Measurements from ENCODE around the gene TTC27. TPM values are rescaled to one million over a fixed set of nuclear protein-coding genes. Genes with fewer than 3 reads are reported as not detected.

Gene TTC27
- total RNA-seq, 1 donor from 2014 or later: 44.9 TPM

DNA sequence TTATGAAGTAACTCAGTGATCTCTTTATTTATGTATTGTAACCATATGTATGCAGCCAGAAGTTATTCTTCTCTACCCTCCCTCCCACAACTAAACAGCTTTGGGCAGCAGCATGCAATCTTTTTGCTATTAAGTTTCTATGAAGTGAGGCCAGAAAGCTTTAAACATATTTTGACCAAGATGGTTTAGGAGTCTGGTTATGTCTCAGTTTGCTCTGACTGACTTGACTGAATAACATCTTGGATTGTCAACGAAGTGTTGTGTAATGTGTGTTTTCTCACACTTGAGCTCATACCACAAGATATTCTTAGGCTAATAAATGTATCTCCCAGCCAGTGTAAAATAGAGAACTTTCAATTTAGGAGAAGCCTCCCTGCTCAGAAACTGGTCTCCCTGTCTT lies 104.3 kb downstream of the TTC27 start:
- H3K27ac Mint-ChIP-seq: no peak overlapping the region
- no peaks in the 10 kb centered on the region for H3K27me3 Mint-ChIP-seq (ENCODE audit: low read depth)
- H3K36me3 Mint-ChIP-seq (ENCODE audit: low read depth): peaks cover 14% of the 10 kb centered on the region
- no peak overlapping the region for H3K4me3 Mint-ChIP-seq (ENCODE audit: low read depth)
- intact Hi-C loops (cut with micrococcal nuclease): no loop called here
- no peaks in the 10 kb centered on the region for H3K4me1 Mint-ChIP-seq (ENCODE audit: low read depth)
- DNase-seq (ENCODE audit: low spot score): no peak
- no peaks in the 10 kb centered on the region for H3K9me3 Mint-ChIP-seq

DNA sequence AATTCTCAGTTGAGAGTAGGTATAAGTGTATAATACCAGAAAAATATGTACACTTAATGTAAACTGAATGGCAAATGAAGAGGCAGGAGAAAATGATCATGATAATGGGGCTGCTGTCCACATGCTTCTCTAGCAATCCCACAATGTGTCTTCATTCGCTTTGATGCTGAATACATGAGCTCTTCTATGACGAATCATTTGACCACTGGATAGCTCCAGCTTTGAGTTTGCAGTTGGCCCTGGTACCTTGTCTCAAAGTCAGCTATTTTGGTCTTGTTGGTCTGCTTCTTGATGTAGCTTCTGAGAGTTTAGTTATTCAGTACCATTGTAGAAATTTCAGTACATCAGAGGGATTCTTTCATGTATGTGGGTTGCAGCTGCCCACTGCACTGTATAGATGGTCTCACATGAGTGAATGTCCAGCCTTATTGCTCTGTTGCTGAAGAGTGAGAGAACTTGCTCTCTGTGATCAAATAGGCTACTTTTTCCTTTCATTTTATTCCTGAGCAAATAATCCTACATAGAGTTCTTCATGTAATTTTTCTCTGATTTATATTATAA lies 105.1 kb downstream of the TTC27 start:
- Mint-ChIP-seq H3K4me3 (ENCODE audit: low read depth) (no peak overlapping the region), H3K27me3 (ENCODE audit: low read depth) (no peaks in the 10 kb centered on the region), H3K27ac (no peak overlapping the region), H3K4me1 (ENCODE audit: low read depth) (no peaks in the 10 kb centered on the region), H3K9me3 (no peaks in the 10 kb centered on the region), H3K36me3 (ENCODE audit: low read depth) (peaks cover 19% of the 10 kb centered on the region)
- DNase-seq (ENCODE audit: low spot score): no peak
- intact Hi-C loops (cut with micrococcal nuclease): no loop called here

DNA sequence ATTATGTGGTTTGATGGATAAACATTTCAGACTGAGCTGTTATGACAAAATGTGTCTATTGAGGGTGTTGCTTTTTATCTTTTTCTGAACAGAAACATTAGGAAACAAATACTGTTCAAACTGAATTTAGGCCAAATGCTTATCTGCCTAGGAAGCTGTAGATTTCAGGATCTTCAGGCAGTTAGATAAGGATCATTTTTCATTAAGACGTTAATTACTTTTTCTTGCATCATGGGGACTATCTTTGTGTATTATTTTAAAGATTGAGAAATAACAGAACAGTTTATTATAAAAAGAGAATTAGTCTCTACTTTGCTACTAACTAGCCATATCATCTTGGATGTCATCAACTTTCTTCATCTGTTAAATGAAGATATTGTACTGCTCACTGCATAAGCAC lies 107.5 kb downstream of the TTC27 start:
- peaks cover 17% of the 10 kb centered on the region for H3K36me3 Mint-ChIP-seq (ENCODE audit: low read depth)
- H3K9me3 Mint-ChIP-seq: no peaks in the 10 kb centered on the region
- H3K27me3 Mint-ChIP-seq (ENCODE audit: low read depth): no peaks in the 10 kb centered on the region
- no peak overlapping the region for H3K4me3 Mint-ChIP-seq (ENCODE audit: low read depth)
- DNase-seq (ENCODE audit: low spot score): no peak
- intact Hi-C loops (cut with micrococcal nuclease): no loop called here
- H3K27ac Mint-ChIP-seq: no peak overlapping the region
- no peaks in the 10 kb centered on the region for H3K4me1 Mint-ChIP-seq (ENCODE audit: low read depth)

DNA sequence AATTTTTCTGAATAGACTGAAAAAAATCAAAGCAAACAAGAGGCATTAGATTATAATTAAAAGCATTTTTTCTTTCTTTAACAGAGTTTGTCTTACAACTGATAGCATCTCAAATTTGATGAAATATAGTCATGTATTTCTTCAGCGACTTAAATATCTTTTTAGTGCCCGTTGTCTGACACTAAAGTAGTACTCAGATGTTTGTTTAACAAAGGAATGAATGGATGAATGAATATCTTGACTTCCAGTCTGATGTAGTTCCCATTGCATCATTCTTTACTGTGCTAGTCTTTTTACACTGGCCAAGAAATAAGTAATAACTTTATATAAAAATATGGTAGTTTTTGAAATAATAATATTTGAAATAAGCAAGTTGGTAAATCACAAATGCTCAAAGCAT lies 111.1 kb downstream of the TTC27 start:
- no peak for DNase-seq (ENCODE audit: low spot score)
- Mint-ChIP-seq H3K4me3 (ENCODE audit: low read depth) (no peak overlapping the region), H3K27ac (no peak overlapping the region), H3K36me3 (ENCODE audit: low read depth) (peaks cover 32% of the 10 kb centered on the region), H3K27me3 (ENCODE audit: low read depth) (no peaks in the 10 kb centered on the region), H3K4me1 (ENCODE audit: low read depth) (no peaks in the 10 kb centered on the region), H3K9me3 (no peaks in the 10 kb centered on the region)
- intact Hi-C loops (cut with micrococcal nuclease): no loop called here

DNA sequence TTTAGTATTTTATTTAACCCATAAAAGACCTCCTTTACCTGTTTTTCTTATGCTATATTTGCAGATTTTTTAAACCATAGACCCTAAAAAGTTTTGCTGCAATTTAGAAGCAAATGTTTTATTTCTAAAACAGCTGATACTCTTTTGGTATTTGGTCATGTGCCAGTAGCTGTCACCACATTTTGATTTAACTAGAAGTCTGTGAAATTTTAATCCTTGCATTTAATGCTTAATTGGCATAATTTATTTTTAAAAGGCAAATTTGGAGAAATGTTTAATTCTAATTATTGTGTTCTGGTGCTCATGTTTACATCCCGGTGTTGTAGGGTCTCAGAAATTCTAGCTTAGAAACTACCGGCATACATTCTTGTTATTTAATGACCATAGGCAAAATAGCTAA lies 111.8 kb downstream of the TTC27 start:
- H3K27me3 Mint-ChIP-seq (ENCODE audit: low read depth): no peaks in the 10 kb centered on the region
- DNase-seq (ENCODE audit: low spot score): no peak
- H3K4me3 Mint-ChIP-seq (ENCODE audit: low read depth): no peak overlapping the region
- no peak overlapping the region for H3K27ac Mint-ChIP-seq
- H3K4me1 Mint-ChIP-seq (ENCODE audit: low read depth): peaks cover 3% of the 10 kb centered on the region
- no peaks in the 10 kb centered on the region for H3K9me3 Mint-ChIP-seq
- H3K36me3 Mint-ChIP-seq (ENCODE audit: low read depth): peaks cover 37% of the 10 kb centered on the region
- intact Hi-C loops (cut with micrococcal nuclease): no loop called here

DNA sequence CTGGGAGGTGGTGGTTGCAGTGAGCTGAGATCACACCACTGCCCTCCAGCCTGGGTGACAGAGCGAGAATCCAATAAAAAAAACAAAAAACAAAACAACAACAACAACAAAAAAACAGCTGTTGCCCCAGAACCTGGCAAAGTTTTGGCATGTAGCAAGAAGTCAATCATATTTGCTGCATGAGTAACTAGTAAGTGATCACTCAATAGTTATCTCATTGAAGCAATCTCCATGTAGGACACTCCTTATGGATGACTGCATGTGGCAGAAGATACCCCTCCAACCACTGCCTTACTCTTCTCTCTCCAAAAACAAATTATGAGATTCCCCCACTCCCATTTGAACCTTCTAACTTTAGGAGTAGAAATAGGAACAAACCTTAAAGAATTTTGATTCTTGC lies 113.7 kb downstream of the TTC27 start:
- no peaks in the 10 kb centered on the region for H3K9me3 Mint-ChIP-seq
- DNase-seq (ENCODE audit: low spot score): no peak
- intact Hi-C loops (cut with micrococcal nuclease): no loop called here
- no peaks in the 10 kb centered on the region for H3K27me3 Mint-ChIP-seq (ENCODE audit: low read depth)
- no peak overlapping the region for H3K27ac Mint-ChIP-seq
- peaks cover 8% of the 10 kb centered on the region for H3K4me1 Mint-ChIP-seq (ENCODE audit: low read depth)
- no peak overlapping the region for H3K4me3 Mint-ChIP-seq (ENCODE audit: low read depth)
- peaks cover 42% of the 10 kb centered on the region for H3K36me3 Mint-ChIP-seq (ENCODE audit: low read depth)

DNA sequence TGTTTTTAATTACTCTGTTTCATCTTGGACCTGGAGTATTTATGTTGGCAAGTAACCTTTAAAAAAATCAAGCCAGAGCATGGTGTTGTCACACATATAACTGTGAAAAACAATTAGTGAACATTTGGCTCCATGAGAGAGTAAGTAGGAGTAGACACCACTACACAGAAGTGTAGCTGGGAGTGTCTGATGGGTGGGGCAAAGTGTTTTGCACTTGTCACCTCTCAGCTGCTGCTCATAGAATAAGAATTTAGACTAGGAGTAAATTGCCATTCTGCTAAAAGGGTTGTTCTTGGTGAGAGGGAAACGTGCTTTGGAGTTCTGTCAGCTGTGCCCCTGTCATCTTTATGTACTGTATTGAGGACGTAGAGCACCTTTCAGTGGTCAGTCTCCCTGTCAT lies 114.5 kb downstream of the TTC27 start:
- H3K9me3 Mint-ChIP-seq: no peaks in the 10 kb centered on the region
- peaks cover 8% of the 10 kb centered on the region for H3K4me1 Mint-ChIP-seq (ENCODE audit: low read depth)
- no peak overlapping the region for H3K4me3 Mint-ChIP-seq (ENCODE audit: low read depth)
- intact Hi-C loops (cut with micrococcal nuclease): no loop called here
- peaks cover 39% of the 10 kb centered on the region for H3K36me3 Mint-ChIP-seq (ENCODE audit: low read depth)
- H3K27me3 Mint-ChIP-seq (ENCODE audit: low read depth): no peaks in the 10 kb centered on the region
- no peak for DNase-seq (ENCODE audit: low spot score)
- no peak overlapping the region for H3K27ac Mint-ChIP-seq

DNA sequence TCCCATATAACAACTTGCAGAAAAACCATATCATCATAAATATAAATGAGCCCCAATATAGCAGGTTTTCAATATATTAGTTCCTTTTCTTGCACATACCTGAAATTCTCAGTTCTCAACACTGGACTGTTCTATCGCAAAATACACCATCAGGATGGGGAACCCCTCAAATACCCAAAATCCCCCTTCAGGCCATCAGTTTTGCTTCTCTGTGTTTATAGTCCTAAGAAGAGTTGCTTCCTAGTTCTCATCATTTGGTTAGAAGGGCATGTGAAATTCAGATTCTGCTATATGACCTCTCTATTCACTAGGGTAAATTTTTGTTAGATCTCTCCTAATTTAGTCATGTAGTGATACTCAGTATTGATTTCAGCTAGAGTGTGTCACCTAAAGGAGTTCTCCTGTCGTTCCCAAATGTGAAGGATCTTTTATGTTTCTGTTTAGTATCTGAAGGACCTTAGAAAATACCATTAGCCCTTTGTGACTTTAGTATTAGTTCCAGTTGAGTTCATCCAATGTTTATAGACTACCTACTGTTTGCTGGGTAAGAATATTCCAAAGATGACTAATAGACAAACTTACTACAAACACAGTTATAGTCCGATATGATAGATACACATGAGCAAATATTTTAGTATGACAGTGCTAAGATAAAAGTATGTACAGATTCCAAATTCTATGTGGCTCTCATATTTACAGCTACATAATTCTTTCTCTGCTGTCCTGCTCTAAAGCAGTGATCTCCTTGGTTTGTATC lies 115.8 kb downstream of the TTC27 start:
- H3K36me3 Mint-ChIP-seq (ENCODE audit: low read depth): peaks cover 39% of the 10 kb centered on the region
- no peaks in the 10 kb centered on the region for H3K9me3 Mint-ChIP-seq
- no peak for DNase-seq (ENCODE audit: low spot score)

DNA sequence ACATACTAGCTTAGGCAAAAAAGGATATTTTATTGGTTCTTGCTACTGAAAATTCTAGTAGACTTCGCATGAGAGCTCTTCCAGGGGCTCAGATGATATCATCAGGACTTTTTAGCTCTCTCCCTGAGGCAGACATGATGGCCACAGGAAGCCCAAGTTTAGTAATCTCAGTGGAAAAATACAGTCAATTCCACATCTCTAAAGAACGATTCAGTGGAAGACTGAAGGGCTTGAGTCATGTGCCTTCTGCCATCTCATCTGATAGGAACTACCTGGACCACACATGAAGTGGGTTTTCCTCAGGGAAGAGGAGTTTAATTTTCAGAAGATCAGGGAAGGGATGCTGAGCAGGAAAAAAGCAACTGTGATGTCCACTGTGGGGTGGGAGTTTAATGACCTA lies 117.3 kb downstream of the TTC27 start:
- no peak overlapping the region for H3K27ac Mint-ChIP-seq
- H3K4me3 Mint-ChIP-seq (ENCODE audit: low read depth): no peak overlapping the region
- peaks cover 8% of the 10 kb centered on the region for H3K4me1 Mint-ChIP-seq (ENCODE audit: low read depth)
- no peak for DNase-seq (ENCODE audit: low spot score)
- intact Hi-C loops (cut with micrococcal nuclease): no loop called here
- H3K36me3 Mint-ChIP-seq (ENCODE audit: low read depth): peaks cover 52% of the 10 kb centered on the region
- no peaks in the 10 kb centered on the region for H3K27me3 Mint-ChIP-seq (ENCODE audit: low read depth)
- H3K9me3 Mint-ChIP-seq: no peaks in the 10 kb centered on the region

More for the DNA sequence above, 115.8 kb downstream of the TTC27 start:
- H3K4me3 Mint-ChIP-seq (ENCODE audit: low read depth): no peak overlapping the region
- intact Hi-C loops (cut with micrococcal nuclease): no loop called here
- H3K27ac Mint-ChIP-seq: no peak overlapping the region
- peaks cover 8% of the 10 kb centered on the region for H3K4me1 Mint-ChIP-seq (ENCODE audit: low read depth)
- H3K27me3 Mint-ChIP-seq (ENCODE audit: low read depth): no peaks in the 10 kb centered on the region

DNA sequence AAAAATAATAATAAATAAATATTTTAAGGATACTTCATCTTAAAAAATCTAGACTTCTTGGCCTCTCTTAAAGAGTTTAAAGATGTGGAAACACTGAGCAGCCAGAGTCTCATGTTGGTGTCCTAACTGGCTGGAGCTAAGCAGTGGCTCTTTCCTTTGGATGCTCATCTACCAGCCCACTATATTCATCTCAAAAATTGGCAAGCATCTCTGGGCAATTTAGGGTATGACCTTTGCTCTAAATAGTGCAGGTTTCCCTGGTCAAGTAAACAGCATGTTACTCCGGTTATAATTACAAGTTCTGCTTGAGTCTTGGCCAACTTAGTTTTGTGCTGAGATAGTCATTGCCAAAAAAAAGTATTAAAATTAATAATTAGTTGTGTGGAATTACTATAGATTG lies 117.8 kb downstream of the TTC27 start:
- Mint-ChIP-seq H3K4me1 (ENCODE audit: low read depth) (peaks cover 8% of the 10 kb centered on the region), H3K27me3 (ENCODE audit: low read depth) (no peaks in the 10 kb centered on the region), H3K27ac (no peak overlapping the region), H3K36me3 (ENCODE audit: low read depth) (peaks cover 56% of the 10 kb centered on the region), H3K4me3 (ENCODE audit: low read depth) (no peak overlapping the region), H3K9me3 (no peaks in the 10 kb centered on the region)
- no peak for DNase-seq (ENCODE audit: low spot score)
- intact Hi-C loops (cut with micrococcal nuclease): no loop called here

DNA sequence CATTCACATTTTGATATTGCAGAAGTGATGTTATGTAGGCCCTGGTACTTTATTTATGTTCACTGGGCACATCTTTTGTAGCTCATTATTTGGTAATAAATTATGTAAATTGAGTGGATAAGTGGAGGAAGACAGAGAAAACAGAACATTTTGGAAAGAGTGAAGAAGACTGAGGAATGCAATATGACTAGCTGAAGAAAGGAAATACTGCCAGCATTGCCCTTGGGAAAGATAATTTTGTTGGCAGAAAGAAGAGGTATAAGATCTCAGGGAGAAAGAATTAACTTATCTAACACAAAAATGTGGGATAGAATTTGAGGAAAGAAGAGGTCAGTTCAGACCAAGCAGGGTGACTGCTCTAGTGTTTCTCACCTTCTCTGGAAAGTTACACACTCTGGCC lies 118.8 kb downstream of the TTC27 start:
- Mint-ChIP-seq H3K27me3 (ENCODE audit: low read depth) (no peaks in the 10 kb centered on the region), H3K4me1 (ENCODE audit: low read depth) (peaks cover 8% of the 10 kb centered on the region), H3K9me3 (no peaks in the 10 kb centered on the region), H3K27ac (no peak overlapping the region), H3K4me3 (ENCODE audit: low read depth) (no peak overlapping the region), H3K36me3 (ENCODE audit: low read depth) (peaks cover 59% of the 10 kb centered on the region)
- intact Hi-C loops (cut with micrococcal nuclease): no loop called here
- no peak for DNase-seq (ENCODE audit: low spot score)

DNA sequence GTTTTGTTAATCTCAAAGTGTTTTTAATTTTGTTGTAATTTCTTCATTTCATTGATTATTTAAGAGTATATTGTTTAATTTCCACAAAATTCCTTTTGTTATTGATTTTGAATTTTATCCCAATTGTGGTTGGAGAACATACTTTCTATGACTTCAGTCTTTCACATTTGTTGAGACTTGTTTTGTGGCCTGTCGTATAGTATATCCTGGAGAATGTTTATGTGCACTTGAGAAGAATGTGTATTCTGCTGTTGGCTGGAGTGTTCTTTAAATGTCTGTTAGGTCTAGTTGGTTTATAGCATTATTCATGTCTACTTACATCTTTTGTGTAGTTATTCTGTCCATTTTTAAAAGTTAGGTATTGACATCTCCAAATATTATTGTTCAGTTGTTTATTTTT lies 120.3 kb downstream of the TTC27 start:
- Mint-ChIP-seq H3K27ac (no peak overlapping the region), H3K4me3 (ENCODE audit: low read depth) (no peak overlapping the region), H3K9me3 (no peaks in the 10 kb centered on the region), H3K27me3 (ENCODE audit: low read depth) (no peaks in the 10 kb centered on the region), H3K36me3 (ENCODE audit: low read depth) (peaks cover 64% of the 10 kb centered on the region), H3K4me1 (ENCODE audit: low read depth) (peaks cover 8% of the 10 kb centered on the region)
- no peak for DNase-seq (ENCODE audit: low spot score)
- intact Hi-C loops (cut with micrococcal nuclease): no loop called here

DNA sequence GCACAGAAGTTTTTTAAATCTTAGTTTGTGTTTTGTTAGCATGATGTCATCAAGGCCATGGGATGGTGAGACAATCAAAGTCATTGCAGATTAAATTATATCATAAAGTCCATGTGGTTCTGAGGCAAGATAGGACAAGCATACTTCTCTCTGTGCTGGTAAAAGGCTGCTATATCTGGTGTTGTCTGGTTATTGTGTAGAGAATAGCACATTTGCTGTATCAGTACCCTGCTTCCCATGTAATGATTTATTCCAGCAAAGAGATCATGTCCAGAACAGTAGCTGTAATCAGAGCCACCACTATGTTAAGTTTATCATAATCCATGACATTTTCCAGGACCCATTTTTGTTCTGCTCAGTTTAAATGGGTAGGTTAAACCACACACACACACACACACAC lies 123.0 kb downstream of the TTC27 start:
- no peak for DNase-seq (ENCODE audit: low spot score)
- Mint-ChIP-seq H3K36me3 (ENCODE audit: low read depth) (peaks cover 58% of the 10 kb centered on the region), H3K27me3 (ENCODE audit: low read depth) (no peaks in the 10 kb centered on the region), H3K4me1 (ENCODE audit: low read depth) (peaks cover 2% of the 10 kb centered on the region), H3K4me3 (ENCODE audit: low read depth) (no peak overlapping the region), H3K27ac (no peak overlapping the region), H3K9me3 (no peaks in the 10 kb centered on the region)
- intact Hi-C loops (cut with micrococcal nuclease): no loop called here

Data from activated T-helper 2 cell treated with anti-CD3 and anti-CD28 coated beads, Interferon-gamma antibody, Interleukin-2, Interleukin-4, amounts not matched to agents 10 μg/mL and 5 μg/mL and 100 μg/mL, durations not matched to agents 14 hours and 24 hours and 36 hours (primary cell).